Activated T-cell treated with anti-CD3 and anti-CD28 coated beads, Interleukin-2, amount 50 U/mL, for 72 hours (primary cell): ENCODE measurements around the gene HBEGF. TPM values are rescaled to one million over a fixed set of nuclear protein-coding genes. Genes with fewer than 3 reads are reported as not detected.
A peak's percentile ranks its signal among the peaks of the same experiment; 100 is the strongest.

Experiments used
- ATAC-seq, 2 donors: fragments of 150-1000 bp; cut with Tn5 transposase; replicated peaks in 1 of 2; 2 replicates each; pipeline ENCODE4 v1.10.0; 2021; ENCODE audit warnings: moderate library complexity in 2 of 2, mild to moderate bottlenecking in 1 of 2
- DNase-seq, 2 donors: peaks; one replicate each; pipeline ENCODE4 v3.0.0; 2021 to 2022; ENCODE audit warnings: mixed read lengths in 1 of 2
- H3K27ac Mint-ChIP-seq: one replicate; pipeline ENCODE4 v1.8.0; 2022; ENCODE audit warnings: mild to moderate bottlenecking, moderate library complexity, mixed read lengths
- H3K27me3 Mint-ChIP-seq: one replicate; pipeline ENCODE4 v1.8.0; 2022; ENCODE audit warnings: low read depth, mixed read lengths
- H3K36me3 Mint-ChIP-seq, 2 donors: one replicate each; pipeline ENCODE4 v1.8.0; 2022; ENCODE audit warnings: mixed read lengths in 2 of 2, mild to moderate bottlenecking in 1 of 2; ENCODE audit not compliant: insufficient read depth in 2 of 2
- H3K4me1 Mint-ChIP-seq: one replicate; pipeline ENCODE4 v1.8.0; 2022; ENCODE audit warnings: low read depth, mixed read lengths
- H3K4me3 Mint-ChIP-seq, 2 donors: one replicate each; pipeline ENCODE4 v1.8.0; 2022; ENCODE audit warnings: mild to moderate bottlenecking in 2 of 2, mixed read lengths in 2 of 2, moderate library complexity in 2 of 2
- H3K9me3 Mint-ChIP-seq, 2 donors: one replicate each; pipeline ENCODE4 v1.8.0; 2022; ENCODE audit warnings: mixed read lengths in 2 of 2
- total RNA-seq, 2 donors: library from RNA; stranded (reverse); gene quantifications; one replicate each; pipeline ENCODE4 v1.2.3, GENCODE V29; 2022

Gene HBEGF
- total RNA-seq, 2 donors from 2014 or later = 9.6 to 13.6 TPM

DNA sequence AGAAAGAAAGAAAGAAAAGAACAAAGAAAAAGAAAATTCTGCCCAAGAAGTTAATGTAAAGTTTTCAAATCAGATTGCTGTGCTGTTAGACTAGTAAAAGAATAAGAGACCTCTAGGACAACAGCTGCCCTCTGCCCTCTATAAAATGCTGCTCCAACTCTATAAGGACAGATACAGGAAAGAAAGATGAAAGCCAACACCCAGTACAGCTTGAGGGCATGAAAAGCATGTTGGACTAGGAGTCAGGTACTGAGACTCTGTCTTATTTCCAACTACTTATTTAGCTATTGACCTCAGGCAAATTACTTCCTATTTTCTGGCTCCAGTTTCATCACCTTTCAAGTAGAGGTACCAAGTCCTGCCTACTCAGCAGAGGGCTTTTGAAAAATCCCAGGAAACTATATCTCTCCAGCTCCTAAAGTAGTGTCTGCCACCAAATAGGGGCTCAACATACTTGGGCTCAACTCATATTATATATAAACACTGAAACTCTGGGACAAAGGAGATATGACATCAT lies 5.7 kb downstream of the HBEGF start:
- peak overlapping the region; percentile 6 to 25 for H3K4me3 Mint-ChIP-seq
- no peak for DNase-seq
- H3K27ac Mint-ChIP-seq = no peak overlapping the region
- H3K36me3 Mint-ChIP-seq = peaks cover 5 to 7% of the 10 kb centered on the region in 2 donors
- ATAC-seq = no peak
- H3K9me3 Mint-ChIP-seq = no peaks in the 10 kb centered on the region
- no peaks in the 10 kb centered on the region for H3K27me3 Mint-ChIP-seq
- H3K4me1 Mint-ChIP-seq = peaks cover 50% of the 10 kb centered on the region

DNA sequence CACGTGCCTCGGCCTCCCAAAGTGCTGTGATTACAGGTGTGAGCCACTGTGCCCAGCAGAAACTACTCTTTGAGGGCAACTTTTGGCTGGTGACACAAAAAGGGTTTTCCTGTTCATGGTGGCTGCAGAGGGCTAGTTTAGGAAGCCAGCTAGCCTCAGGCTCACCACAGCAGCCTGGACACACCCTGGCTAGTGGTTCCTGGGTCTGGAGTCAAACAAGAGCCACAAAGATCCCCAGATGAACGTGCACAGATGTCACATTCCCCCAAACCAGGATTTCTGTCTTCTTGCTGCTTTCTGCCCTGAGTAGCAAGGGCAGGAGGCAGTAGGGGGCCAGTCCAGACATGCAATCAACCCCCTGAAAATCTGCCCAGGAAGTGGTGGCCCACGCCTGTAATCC lies 6.8 kb downstream of the HBEGF start:
- peaks cover 40% of the 10 kb centered on the region for H3K4me1 Mint-ChIP-seq
- no peaks in the 10 kb centered on the region for H3K27me3 Mint-ChIP-seq
- peaks cover 3 to 5% of the 10 kb centered on the region in 2 donors for H3K36me3 Mint-ChIP-seq
- H3K27ac Mint-ChIP-seq = no peak overlapping the region
- no peak overlapping the region for H3K4me3 Mint-ChIP-seq
- ATAC-seq (no peak), DNase-seq (no peak)
- H3K9me3 Mint-ChIP-seq = no peaks in the 10 kb centered on the region

DNA sequence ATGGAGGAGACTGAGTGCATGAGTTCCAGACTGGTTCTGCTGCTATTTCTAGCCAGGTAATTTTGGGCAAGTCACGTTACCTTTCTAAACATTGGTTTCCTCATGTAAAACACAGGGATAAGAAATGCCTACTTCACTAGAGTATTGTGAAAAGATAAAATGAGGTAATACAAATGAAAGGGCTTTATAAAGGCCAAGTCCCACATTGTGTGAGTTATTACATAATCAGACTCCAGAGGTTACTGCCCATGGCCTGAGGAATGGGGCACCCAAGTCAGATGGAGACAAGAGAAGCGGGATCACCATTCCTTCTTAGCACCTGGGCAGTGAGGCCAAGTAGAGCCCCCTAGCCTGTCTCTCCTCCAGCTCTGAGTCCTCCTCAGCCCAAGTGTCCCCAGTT lies 7.5 kb downstream of the HBEGF start:
- H3K36me3 Mint-ChIP-seq = peaks cover 3 to 5% of the 10 kb centered on the region in 2 donors
- no peak overlapping the region for H3K4me3 Mint-ChIP-seq
- no peaks in the 10 kb centered on the region for H3K9me3 Mint-ChIP-seq
- no peak overlapping the region for H3K27ac Mint-ChIP-seq
- H3K4me1 Mint-ChIP-seq = peaks cover 33% of the 10 kb centered on the region
- ATAC-seq (no peak), DNase-seq (no peak)
- H3K27me3 Mint-ChIP-seq = no peaks in the 10 kb centered on the region

DNA sequence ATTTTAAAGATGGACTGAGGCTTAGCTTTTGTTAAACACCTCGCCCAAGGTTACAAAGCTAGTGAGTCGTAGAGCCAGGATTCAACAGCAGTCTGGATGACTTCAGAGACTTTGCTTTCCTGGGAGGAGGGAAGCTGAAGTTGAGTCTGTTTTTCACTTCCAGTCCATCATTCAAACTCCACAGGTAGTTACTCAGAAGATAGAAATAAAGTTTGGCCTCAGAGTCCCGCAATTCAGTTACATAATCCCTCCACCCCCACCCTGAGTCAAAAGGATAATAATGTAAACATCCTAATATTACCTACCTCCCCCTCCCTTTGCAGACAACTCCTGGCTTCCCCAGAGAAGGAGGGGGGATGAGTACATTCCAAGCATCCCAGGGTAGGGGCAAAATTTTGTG lies 8.1 kb downstream of the HBEGF start:
- ATAC-seq (no peak), DNase-seq (no peak)
- no peaks in the 10 kb centered on the region for H3K9me3 Mint-ChIP-seq
- H3K4me1 Mint-ChIP-seq = peaks cover 27% of the 10 kb centered on the region
- no peak overlapping the region for H3K4me3 Mint-ChIP-seq
- H3K27me3 Mint-ChIP-seq = no peaks in the 10 kb centered on the region
- H3K36me3 Mint-ChIP-seq = peaks cover 3 to 5% of the 10 kb centered on the region in 2 donors
- H3K27ac Mint-ChIP-seq = no peak overlapping the region

DNA sequence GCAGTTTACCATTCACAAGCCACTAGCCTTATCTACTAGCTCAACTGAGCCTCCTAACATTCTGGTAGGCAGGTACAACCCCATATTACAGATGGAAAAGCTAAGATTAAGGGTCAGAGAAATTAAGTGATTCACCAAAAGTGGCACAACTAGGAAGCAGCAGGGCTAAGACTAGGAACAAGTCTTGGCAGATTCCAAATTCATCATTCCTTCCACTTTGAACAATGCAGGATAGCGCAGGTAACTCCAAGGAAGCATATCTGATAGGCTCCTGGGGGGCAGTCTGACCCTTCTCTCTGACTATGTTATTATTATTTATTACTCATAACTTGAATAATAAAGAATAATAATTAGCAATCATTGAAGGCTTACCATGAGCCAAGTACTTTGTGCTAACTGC lies 8.5 kb downstream of the HBEGF start:
- Mint-ChIP-seq H3K27ac (no peak overlapping the region), H3K4me1 (peaks cover 22% of the 10 kb centered on the region), H3K9me3 (no peaks in the 10 kb centered on the region), H3K36me3 (peaks cover 3 to 5% of the 10 kb centered on the region in 2 donors), H3K4me3 (no peak overlapping the region), H3K27me3 (no peaks in the 10 kb centered on the region)
- no peak for ATAC-seq
- no peak for DNase-seq

DNA sequence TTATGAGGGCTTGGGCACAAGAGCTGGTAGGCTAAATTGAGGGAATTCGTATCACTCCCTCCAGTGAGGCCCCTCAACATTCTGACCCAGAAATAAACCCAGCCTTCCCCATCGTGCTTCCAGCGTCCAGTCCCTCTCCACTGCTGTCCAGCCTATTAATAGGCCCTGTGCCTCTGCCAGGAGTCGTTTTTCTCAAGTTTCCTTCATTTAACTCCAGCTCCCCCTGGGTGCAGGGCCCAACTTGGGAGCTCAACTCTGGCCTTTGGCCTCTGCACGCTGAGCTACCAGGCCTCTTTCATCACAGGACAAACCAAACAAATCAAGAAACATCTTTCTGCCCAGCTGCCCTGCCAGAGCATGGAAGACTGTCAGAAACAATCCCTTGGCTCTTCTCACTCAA lies 10.0 kb downstream of the HBEGF start:
- Mint-ChIP-seq H3K4me3 (no peak overlapping the region), H3K27me3 (no peaks in the 10 kb centered on the region), H3K27ac (no peak overlapping the region), H3K9me3 (no peaks in the 10 kb centered on the region), H3K36me3 (peaks cover 0 to 2% of the 10 kb centered on the region in 2 donors), H3K4me1 (peaks cover 7% of the 10 kb centered on the region)
- DNase-seq (no peak), ATAC-seq (no peak)

DNA sequence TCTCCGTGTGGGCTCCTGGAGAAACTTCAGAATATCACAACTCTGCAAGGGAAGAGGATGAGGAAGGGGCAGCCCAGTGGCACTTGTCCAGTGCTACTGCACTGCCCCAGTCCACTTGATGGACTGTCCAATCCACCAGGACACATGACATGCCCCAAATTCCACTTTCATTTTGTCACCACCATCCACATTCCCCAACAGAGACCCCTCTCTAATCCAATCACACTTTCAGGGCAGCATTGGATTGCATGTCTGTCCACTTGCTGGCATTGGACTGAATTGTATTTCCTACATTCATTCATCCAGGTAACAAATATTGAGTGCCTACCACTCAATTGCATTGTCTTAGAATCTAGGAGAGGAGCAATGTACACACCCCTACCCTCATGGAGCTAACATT lies 14.8 kb downstream of the HBEGF start:
- Mint-ChIP-seq H3K36me3 (no peaks in the 10 kb centered on the region), H3K27ac (no peak overlapping the region)

DNA sequence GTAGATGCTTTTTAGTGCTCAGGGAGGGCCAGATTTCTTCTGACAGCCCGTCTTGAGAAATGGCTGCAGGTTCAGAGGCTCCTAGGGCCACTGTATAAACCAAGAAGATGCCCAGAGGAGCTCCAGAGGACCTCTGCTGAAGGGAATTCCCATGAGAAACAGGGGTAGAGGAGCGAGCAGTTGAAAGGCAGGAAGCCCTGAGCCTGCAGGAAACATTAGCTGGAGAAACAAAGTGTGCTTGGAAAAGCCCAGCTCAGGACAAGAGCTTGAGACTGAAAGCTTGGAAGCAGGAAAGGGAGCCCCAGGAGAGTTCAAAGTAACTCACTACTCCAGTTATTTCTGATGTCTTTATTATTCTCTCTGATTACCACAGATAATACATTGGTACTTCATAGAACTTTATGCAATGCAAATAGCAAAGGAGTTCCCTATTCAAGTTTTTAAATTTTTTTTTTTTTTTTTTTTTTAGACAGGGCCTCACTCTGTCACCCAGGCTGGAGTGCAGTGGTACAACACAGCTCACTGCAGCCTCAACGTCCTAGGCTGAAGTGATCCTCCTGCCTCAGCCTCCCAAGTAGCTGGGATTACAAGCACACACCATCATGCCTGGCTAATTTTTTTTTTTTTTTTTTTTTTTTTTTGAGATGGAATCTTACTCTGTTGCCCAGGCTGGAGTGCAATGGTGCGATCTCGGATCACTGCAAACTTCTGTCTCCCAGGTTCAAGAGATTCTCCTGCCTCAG lies 16.5 kb downstream of the HBEGF start:
- ATAC-seq (no peak), DNase-seq (no peak)
- Mint-ChIP-seq H3K4me1 (peaks cover under 1% of the 10 kb centered on the region), H3K4me3 (no peak overlapping the region), H3K27me3 (no peaks in the 10 kb centered on the region), H3K36me3 (no peaks in the 10 kb centered on the region), H3K27ac (no peak overlapping the region), H3K9me3 (no peaks in the 10 kb centered on the region)

More for the DNA sequence above, 14.8 kb downstream of the HBEGF start:
- ATAC-seq (no peak), DNase-seq (no peak)
- H3K27me3 Mint-ChIP-seq = no peaks in the 10 kb centered on the region
- no peak overlapping the region for H3K4me3 Mint-ChIP-seq
- no peaks in the 10 kb centered on the region for H3K9me3 Mint-ChIP-seq
- H3K4me1 Mint-ChIP-seq = no peaks in the 10 kb centered on the region

DNA sequence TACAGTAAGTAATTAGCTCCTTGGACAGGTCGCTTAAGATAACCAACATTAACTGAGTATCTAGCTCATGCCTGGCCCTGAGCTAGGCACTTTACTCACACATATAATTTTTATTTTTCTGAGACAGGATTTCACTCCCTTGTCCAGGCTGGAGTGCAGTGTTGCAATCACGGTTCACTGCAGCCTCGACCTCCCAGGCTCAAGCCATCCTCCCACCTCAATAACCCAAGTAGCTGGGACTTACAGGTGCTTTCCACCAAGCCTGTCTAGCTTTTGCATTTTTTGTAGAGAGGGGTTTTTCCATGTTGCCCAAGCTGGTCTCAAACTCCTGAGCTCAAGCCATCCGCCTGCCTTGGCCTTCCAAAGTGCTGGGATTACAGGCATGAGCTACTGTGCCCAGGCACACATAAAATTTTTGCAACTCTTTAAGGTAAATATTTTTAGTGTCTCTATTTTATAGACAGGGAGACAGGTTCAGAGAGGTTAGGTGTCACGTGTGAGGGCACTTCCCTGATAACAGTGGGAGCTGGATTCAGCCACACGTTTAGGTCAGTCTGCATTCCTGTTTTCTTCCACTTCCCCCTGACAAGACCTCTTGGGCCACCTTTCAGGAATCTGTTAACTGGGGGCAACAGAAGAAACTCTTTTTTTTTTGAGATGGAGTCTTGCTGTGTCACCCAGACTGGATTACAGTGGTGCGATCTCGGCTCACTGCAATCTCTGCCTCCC lies 18.2 kb downstream of the HBEGF start:
- H3K27me3 Mint-ChIP-seq = no peaks in the 10 kb centered on the region
- peaks cover 10% of the 10 kb centered on the region for H3K4me1 Mint-ChIP-seq
- DNase-seq = no peak
- no peaks in the 10 kb centered on the region for H3K36me3 Mint-ChIP-seq
- ATAC-seq = no peak
- no peak overlapping the region for H3K4me3 Mint-ChIP-seq
- no peaks in the 10 kb centered on the region for H3K9me3 Mint-ChIP-seq
- no peak overlapping the region for H3K27ac Mint-ChIP-seq

DNA sequence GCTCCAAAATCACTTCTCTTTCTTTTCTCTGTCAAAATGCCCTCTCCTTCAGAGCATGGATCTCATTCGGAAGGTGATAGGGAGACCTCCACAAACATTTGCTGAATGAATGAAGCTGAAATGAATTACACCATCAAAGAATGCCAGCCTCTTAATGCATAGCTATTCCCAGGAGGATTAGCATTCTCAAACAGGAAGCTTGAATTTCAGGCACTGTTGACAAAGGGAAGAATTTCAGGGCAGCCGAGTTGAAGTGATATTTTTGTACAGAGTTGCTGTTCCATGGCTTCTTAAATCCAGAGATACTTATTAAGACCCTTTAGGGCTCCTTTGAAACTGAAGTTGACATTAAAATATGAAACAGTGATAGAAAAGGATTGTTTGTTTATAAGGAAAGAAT lies 18.8 kb downstream of the HBEGF start:
- Mint-ChIP-seq H3K9me3 (no peaks in the 10 kb centered on the region), H3K36me3 (no peaks in the 10 kb centered on the region), H3K27ac (no peak overlapping the region), H3K4me1 (peaks cover 10% of the 10 kb centered on the region), H3K4me3 (no peak overlapping the region), H3K27me3 (no peaks in the 10 kb centered on the region)
- DNase-seq (no peak), ATAC-seq (no peak)

DNA sequence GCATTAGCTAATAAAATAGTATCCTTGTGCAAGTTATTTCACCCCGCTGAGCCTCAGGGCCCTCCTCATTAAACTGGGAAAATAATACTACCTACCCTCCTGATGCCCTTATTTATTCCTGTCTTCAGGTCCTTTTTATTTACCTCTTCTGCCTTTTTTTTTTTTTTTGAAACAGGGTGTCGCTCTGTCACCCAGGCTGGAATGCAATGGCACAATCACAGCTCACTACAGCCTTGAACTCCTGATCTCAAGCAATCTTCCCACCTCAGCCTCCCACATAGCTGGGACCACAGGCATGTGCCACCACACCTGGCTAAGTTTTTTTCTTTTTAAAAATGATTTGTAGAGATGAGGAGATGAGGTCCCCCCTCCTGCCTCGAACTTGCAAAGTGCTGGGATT lies 20.9 kb downstream of the HBEGF start:
- ATAC-seq (no peak), DNase-seq (no peak)
- H3K36me3 Mint-ChIP-seq = no peaks in the 10 kb centered on the region
- no peaks in the 10 kb centered on the region for H3K27me3 Mint-ChIP-seq
- H3K4me1 Mint-ChIP-seq = peaks cover 10% of the 10 kb centered on the region
- H3K9me3 Mint-ChIP-seq = no peaks in the 10 kb centered on the region
- no peak overlapping the region for H3K4me3 Mint-ChIP-seq
- no peak overlapping the region for H3K27ac Mint-ChIP-seq

DNA sequence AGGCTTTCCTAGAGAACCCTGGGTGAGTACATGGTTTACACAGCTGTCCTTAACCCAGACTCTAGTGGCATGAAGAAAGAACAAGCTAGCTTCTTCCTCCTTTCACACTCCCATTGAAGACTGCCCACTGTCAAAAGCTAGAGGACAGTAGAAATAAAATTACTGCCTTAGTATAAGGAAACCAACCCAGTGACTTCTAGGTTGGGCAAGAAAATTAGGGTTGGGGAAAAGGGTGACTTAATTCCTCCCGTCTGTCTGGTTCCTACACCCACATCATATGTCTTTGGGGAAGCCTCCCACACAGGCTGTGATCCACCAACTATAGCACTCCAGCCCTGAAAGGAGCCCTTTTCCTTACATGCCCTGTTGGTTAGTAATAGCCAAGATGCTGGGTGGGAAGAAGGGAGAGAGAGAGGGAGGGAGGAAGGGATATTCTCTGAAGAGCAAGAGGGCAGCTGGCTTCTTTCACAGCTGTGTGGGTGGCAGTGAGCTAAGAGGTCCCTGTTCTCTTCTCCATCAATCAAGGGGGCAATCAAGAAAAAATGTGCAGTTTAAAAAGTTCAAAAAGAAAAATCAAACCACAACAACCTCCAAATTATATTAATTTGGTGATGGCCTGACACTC lies 21.7 kb downstream of the HBEGF start:
- Mint-ChIP-seq H3K36me3 (no peaks in the 10 kb centered on the region), H3K4me3 (no peak overlapping the region), H3K27ac (no peak overlapping the region), H3K9me3 (no peaks in the 10 kb centered on the region), H3K27me3 (no peaks in the 10 kb centered on the region), H3K4me1 (peaks cover 10% of the 10 kb centered on the region)
- ATAC-seq = no peak
- no peak for DNase-seq

DNA sequence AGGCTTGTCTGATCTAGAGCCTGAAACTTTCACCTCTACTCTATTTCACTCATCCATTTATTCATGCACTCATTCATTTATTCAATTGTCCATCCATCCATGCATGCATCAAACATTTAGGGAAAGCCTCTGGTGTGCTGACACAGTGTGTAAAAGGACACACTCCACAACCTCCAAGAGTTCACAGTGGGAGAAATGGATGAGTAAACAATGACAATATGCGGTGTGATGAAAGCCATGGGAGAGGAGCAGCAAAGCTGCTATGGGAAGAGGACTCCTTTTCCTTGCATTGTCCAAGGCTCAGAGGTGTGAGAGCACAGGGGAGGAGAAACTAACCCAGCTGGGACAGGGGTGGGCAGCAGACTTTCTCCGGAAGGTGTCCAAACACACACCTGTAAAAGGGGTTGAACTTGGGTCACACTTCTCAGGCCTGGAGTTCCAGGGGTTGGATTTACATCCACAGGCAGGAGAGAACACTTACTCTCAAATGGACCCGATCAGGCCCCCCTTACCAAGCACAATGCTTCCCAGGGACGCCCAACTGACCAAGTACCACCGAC lies 22.3 kb downstream of the HBEGF start:
- Mint-ChIP-seq H3K27me3 (no peaks in the 10 kb centered on the region), H3K4me1 (peaks cover 10% of the 10 kb centered on the region), H3K27ac (no peak overlapping the region), H3K36me3 (no peaks in the 10 kb centered on the region), H3K9me3 (no peaks in the 10 kb centered on the region), H3K4me3 (no peak overlapping the region)
- no peak for ATAC-seq
- no peak for DNase-seq
